Mucosa of stomach (tissue), 1 donor: Measurements from ENCODE around the gene GTPBP2.
"Not testable (repeated sequence)": the region's sequence is repeated elsewhere in the genome, so short reads cannot be mapped to it uniquely, and the experiment has no call there.

Experiments used
- H3K27me3 ChIP-seq: one replicate; pipeline ENCODE4 v1.7.0; 2013; ENCODE audit warnings: mild to moderate bottlenecking, low read length; ENCODE audit not compliant: control insufficient read depth, insufficient read depth
- H3K36me3 ChIP-seq: one replicate; pipeline ENCODE4 v1.7.0; 2013; ENCODE audit warnings: low read length; ENCODE audit not compliant: control insufficient read depth, insufficient read depth
- H3K4me1 ChIP-seq: one replicate; pipeline ENCODE4 v1.7.0; 2013; ENCODE audit warnings: mild to moderate bottlenecking, low read length; ENCODE audit not compliant: control insufficient read depth, insufficient read depth
- H3K4me3 ChIP-seq: one replicate; pipeline ENCODE4 v1.7.0; 2013; ENCODE audit warnings: low read length
- H3K9ac ChIP-seq: one replicate; pipeline ENCODE4 v1.7.0; 2013; ENCODE audit warnings: mild to moderate bottlenecking, low read length, moderate library complexity
- H3K9me3 ChIP-seq: one replicate; pipeline ENCODE4 v1.7.0; 2013; ENCODE audit warnings: mild to moderate bottlenecking, low read length, moderate library complexity; ENCODE audit not compliant: control insufficient read depth
- donor health status: Pancreatic carcinoma.

Gene GTPBP2

DNA sequence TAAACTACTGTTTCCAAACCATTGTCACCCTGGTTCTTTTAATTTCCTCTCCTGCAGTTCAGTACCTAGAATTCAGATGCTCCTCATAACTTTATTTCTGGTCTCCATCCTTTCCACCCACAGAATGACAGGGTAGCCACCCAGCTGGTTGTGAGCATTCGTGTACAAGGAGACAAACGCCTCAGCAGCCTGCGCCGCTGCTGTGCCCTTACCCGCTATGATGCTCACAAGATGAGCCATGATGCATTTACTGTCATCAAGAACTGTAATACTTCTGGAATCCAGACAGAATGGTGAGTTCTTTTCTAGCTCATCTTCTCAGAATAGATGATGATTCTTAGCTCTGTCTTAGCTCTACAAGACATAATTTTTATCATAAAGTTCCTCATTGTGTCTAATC is 18.6 kb downstream of the GTPBP2 start:
- Histone ChIP-seq H3K27me3 (no peaks in the 10 kb centered on the region), H3K36me3 (no peaks in the 10 kb centered on the region), H3K4me3 (no peak overlapping the region), H3K9me3 (no peaks in the 10 kb centered on the region), H3K9ac (no peak overlapping the region), H3K4me1 (no peaks in the 10 kb centered on the region)

- H3K27me3 ChIP-seq, result no peaks in the 10 kb centered on the region
- no peak overlapping the region for H3K4me3 ChIP-seq
- no peak overlapping the region for H3K9ac ChIP-seq
- no peaks in the 10 kb centered on the region for H3K9me3 ChIP-seq
- no peaks in the 10 kb centered on the region for H3K36me3 ChIP-seq
- H3K4me1 ChIP-seq, result no peaks in the 10 kb centered on the region
Observed at GRCh38 chr6:43609402-43609801, 19.7 kb downstream of the GTPBP2 start.

GRCh38 chr6:43608807-43609206 is 20.3 kb downstream of the GTPBP2 start:
- no peak overlapping the region for H3K9ac ChIP-seq
- H3K36me3 ChIP-seq, result no peaks in the 10 kb centered on the region
- no peaks in the 10 kb centered on the region for H3K9me3 ChIP-seq
- no peaks in the 10 kb centered on the region for H3K4me1 ChIP-seq
- H3K27me3 ChIP-seq, result no peaks in the 10 kb centered on the region
- H3K4me3 ChIP-seq, result no peak overlapping the region

GRCh38 chr6:43608310-43608763 is 20.7 kb downstream of the GTPBP2 start:
- no peaks in the 10 kb centered on the region for H3K36me3 ChIP-seq
- no peak overlapping the region for H3K4me3 ChIP-seq
- H3K4me1 ChIP-seq, result no peaks in the 10 kb centered on the region
- no peaks in the 10 kb centered on the region for H3K9me3 ChIP-seq
- H3K9ac ChIP-seq, result no peak overlapping the region
- no peaks in the 10 kb centered on the region for H3K27me3 ChIP-seq

- Histone ChIP-seq H3K9me3 (no peaks in the 10 kb centered on the region), H3K27me3 (no peaks in the 10 kb centered on the region), H3K9ac (no peak overlapping the region), H3K36me3 (no peaks in the 10 kb centered on the region), H3K4me1 (no peaks in the 10 kb centered on the region), H3K4me3 (no peak overlapping the region)
Observed at GRCh38 chr6:43606019-43606418, 23.0 kb downstream of the GTPBP2 start.

DNA sequence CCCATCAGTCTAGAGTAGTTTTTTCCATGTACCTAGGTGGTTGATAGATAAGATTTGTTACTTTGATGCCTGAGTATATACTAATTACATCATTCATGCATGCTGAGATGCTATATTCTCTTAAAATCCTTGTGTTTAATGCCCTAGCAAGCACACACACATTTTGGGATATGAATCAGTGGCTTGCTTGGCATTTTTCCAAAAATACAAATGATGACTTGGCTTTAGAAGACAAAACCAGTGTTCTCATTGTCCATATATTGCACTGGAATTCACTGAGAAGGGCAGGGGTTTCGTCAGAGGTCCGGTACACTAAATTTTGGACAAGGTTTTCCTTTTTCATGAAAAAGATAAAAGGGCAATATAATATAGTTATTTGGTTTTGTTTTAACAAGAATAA is 24.9 kb downstream of the GTPBP2 start:
- Histone ChIP-seq H3K36me3 (no peaks in the 10 kb centered on the region), H3K4me3 (no peak overlapping the region), H3K9ac (no peak overlapping the region), H3K4me1 (no peaks in the 10 kb centered on the region), H3K9me3 (no peaks in the 10 kb centered on the region), H3K27me3 (no peaks in the 10 kb centered on the region)

DNA sequence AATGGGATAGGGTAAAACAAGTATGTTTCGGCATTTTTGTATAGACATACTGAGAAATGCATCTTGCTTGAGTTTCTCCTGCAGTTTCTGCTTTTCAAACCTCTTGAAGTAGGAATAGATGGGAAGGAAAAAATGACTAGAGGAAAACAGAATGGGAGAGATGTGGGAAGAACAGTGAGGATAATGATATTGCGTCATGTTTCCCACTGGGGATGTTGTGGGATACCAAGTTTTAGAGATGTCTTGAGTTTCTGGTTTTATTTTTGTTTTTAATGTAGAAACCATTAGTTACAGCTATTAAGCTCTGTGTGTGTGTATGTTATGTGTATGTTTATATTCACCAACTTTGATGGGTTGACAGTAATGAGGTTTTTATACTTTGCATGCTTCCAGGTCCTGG is 28.5 kb downstream of the GTPBP2 start:
- no peak overlapping the region for H3K9ac ChIP-seq
- no peaks in the 10 kb centered on the region for H3K27me3 ChIP-seq
- H3K9me3 ChIP-seq, result no peaks in the 10 kb centered on the region
- H3K36me3 ChIP-seq, result no peaks in the 10 kb centered on the region
- H3K4me1 ChIP-seq, result no peaks in the 10 kb centered on the region
- H3K4me3 ChIP-seq, result no peak overlapping the region

- Histone ChIP-seq H3K9ac (no peak overlapping the region), H3K4me3 (no peak overlapping the region), H3K27me3 (no peaks in the 10 kb centered on the region), H3K4me1 (no peaks in the 10 kb centered on the region), H3K9me3 (no peaks in the 10 kb centered on the region), H3K36me3 (no peaks in the 10 kb centered on the region)
Observed at GRCh38 chr6:43593938-43594337, 35.1 kb downstream of the GTPBP2 start.

DNA sequence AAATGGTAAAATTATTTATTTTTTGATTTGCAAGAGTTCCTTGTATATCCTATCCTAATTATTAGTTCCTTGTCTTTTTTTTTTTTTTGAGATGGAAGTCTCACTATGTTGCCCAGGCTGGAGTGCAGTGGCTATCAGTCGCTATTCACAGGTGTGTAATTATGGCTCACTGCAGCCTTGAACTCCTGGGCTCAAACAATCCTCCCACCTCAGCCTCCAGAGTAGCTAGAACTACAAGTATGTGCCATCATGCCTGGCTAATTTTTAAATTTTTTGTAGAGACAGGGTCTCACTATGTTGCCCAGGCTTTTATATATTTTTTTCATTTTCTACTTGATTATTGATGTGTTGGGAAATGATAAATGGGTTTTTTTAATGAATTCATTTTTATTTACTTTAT is 39.5 kb downstream of the GTPBP2 start:
- H3K9ac ChIP-seq, H3K9me3 ChIP-seq, H3K27me3 ChIP-seq, H3K36me3 ChIP-seq, H3K4me3 ChIP-seq, H3K4me1 ChIP-seq: not testable (repeated sequence)

DNA sequence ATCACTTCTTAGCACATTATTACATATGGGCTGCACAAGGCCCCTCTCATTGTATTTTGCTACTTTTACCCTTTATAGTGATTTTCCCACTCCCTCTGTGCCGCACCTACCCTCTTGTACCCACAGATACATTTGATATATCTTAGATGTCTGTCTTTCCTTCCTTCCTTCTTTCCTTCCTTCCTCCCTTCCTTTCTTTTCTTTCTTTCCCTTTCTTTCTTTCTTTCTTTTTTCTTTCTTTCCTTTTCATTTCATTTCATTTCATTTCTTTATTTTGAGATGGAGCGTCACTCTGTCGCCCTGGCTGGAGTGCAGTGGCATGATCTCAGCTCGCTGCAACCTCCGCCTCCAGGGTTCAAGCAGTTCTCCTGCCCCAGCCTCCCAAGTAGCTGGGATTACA is 40.9 kb downstream of the GTPBP2 start:
- Histone ChIP-seq H3K4me1 (no peaks in the 10 kb centered on the region), H3K4me3 (no peak overlapping the region), H3K9ac (no peak overlapping the region), H3K9me3 (no peaks in the 10 kb centered on the region), H3K36me3 (no peaks in the 10 kb centered on the region), H3K27me3 (no peaks in the 10 kb centered on the region)

GRCh38 chr6:43584892-43585570 is 44.0 kb downstream of the GTPBP2 start:
- Histone ChIP-seq H3K36me3 (no peaks in the 10 kb centered on the region), H3K4me1 (no peaks in the 10 kb centered on the region), H3K27me3 (no peaks in the 10 kb centered on the region), H3K9me3 (no peaks in the 10 kb centered on the region), H3K4me3 (no peak overlapping the region), H3K9ac (no peak overlapping the region)

DNA sequence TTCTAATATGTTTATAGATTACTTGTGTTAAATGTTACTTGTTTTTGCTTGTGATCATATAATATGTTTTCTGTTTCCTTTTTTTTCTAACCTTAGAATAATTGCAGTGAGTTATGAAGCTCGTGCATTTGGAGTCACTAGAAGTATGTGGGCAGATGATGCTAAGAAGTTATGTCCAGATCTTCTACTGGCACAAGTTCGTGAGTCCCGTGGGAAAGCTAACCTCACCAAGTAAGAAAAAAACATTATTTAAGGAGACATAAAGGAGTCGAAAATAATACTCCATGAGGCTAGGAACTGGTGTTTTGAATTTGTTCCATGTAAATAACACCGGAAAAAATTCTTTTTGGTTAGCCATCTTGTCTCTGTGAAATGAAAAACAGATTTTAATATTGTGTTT is 46.2 kb downstream of the GTPBP2 start:
- H3K36me3 ChIP-seq, result no peaks in the 10 kb centered on the region

GRCh38 chr6:43579171-43579570 is 49.9 kb downstream of the GTPBP2 start:
- Histone ChIP-seq H3K9me3 (no peaks in the 10 kb centered on the region), H3K9ac (no peak overlapping the region), H3K27me3 (no peaks in the 10 kb centered on the region), H3K4me3 (no peak overlapping the region), H3K36me3 (no peaks in the 10 kb centered on the region), H3K4me1 (peaks cover 6% of the 10 kb centered on the region)

More for the DNA sequence above, 46.2 kb downstream of the GTPBP2 start:
- H3K9ac ChIP-seq, result no peak overlapping the region
- H3K4me1 ChIP-seq, result peaks cover 6% of the 10 kb centered on the region
- H3K4me3 ChIP-seq, result no peak overlapping the region
- no peaks in the 10 kb centered on the region for H3K27me3 ChIP-seq
- no peaks in the 10 kb centered on the region for H3K9me3 ChIP-seq
